ENCODE data around the gene CD300LB. TPM values are rescaled to one million over a fixed set of nuclear protein-coding genes. Genes with fewer than 3 reads are reported as not detected.
"Not testable (repeated sequence)": the region's sequence is repeated elsewhere in the genome, so short reads cannot be mapped to it uniquely, and the experiment has no call there.

The CD300LB gene
- total RNA-seq, 1 donor from 2014 or later = not detected

DNA sequence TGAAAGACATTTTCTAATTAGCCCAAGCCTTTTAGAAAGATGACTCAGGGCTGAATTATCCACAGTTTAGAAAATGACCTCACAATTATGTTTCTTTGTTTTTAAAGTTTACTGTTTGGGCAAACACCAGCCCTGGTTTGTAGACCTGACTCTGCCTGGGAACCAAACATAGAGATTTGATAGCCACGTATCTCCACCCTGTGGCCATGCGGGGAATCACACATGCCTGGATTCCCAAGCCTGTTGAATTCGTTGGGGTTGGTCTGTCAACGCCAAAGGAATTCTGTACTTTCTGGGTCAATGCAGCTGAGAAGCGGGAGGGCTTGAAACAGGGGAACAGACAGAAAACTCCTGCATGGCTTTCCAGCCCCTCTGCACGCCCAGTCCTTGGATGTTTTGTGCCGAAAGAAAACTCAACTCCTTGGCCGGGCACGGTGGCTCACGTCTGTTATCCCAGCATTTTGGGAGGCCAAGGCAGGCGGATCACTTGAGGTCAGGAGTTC lies 37.9 kb downstream of the CD300LB start:
- H3K9me3 Mint-ChIP-seq = peaks cover 4% of the 10 kb centered on the region
- TF ChIP-seq, protein P1, sequence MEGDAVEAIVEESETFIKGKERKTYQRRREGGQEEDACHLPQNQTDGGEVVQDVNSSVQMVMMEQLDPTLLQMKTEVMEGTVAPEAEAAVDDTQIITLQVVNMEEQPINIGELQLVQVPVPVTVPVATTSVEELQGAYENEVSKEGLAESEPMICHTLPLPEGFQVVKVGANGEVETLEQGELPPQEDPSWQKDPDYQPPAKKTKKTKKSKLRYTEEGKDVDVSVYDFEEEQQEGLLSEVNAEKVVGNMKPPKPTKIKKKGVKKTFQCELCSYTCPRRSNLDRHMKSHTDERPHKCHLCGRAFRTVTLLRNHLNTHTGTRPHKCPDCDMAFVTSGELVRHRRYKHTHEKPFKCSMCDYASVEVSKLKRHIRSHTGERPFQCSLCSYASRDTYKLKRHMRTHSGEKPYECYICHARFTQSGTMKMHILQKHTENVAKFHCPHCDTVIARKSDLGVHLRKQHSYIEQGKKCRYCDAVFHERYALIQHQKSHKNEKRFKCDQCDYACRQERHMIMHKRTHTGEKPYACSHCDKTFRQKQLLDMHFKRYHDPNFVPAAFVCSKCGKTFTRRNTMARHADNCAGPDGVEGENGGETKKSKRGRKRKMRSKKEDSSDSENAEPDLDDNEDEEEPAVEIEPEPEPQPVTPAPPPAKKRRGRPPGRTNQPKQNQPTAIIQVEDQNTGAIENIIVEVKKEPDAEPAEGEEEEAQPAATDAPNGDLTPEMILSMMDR (IDR thresholded peaks at IDR 0.05; ENCODE audit: unreplicated experiment) = peak; percentile 90
- H3K4me3 Mint-ChIP-seq = no peak overlapping the region
- peaks cover 32% of the 10 kb centered on the region for H3K27me3 Mint-ChIP-seq (ENCODE audit: low read depth)
- H3K4me1 Mint-ChIP-seq = no peaks in the 10 kb centered on the region
- no peak overlapping the region for H3K27ac Mint-ChIP-seq
- DNase-seq (ENCODE audit: low spot score in 2 of 2, unreplicated experiment in 2 of 2) = peak; percentile 48 to 75
- no peaks in the 10 kb centered on the region for H3K36me3 Mint-ChIP-seq

DNA sequence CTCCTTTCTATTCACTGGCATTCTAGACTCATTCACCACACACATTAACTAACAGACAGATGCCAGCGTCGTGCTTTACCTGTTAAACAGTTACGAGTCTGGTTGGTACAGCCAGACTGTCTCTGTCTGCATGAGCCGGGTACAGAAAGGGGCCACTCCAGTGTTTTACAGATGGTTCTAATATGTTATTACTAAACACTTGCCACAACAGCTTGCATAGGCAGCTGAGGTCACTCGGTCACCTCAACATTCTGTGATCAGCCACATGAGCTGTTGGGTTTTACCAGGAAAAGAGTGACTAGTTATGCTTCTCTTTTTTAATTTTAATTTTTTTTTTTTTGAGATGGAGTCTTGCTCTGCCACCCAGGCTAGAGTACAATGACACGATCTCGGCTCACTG lies 39.6 kb downstream of the CD300LB start:
- Mint-ChIP-seq H3K27me3 (ENCODE audit: low read depth) (peaks cover 40% of the 10 kb centered on the region), H3K4me3 (no peak overlapping the region), H3K36me3 (no peaks in the 10 kb centered on the region), H3K27ac (no peak overlapping the region), H3K9me3 (peaks cover 4% of the 10 kb centered on the region), H3K4me1 (no peaks in the 10 kb centered on the region)
- TF ChIP-seq, protein P1 (IDR thresholded peaks at IDR 0.05; ENCODE audit: unreplicated experiment) = no peak
- DNase-seq (ENCODE audit: low spot score in 2 of 2, unreplicated experiment in 2 of 2) = no peak

- Mint-ChIP-seq H3K27me3 (ENCODE audit: low read depth) (peaks cover 39% of the 10 kb centered on the region), H3K36me3 (no peaks in the 10 kb centered on the region), H3K4me1 (no peaks in the 10 kb centered on the region), H3K27ac (no peak overlapping the region), H3K9me3 (peaks cover 4% of the 10 kb centered on the region), H3K4me3 (no peak overlapping the region)
- TF ChIP-seq, protein P1 (IDR thresholded peaks at IDR 0.05; ENCODE audit: unreplicated experiment) = no peak
- no peak for DNase-seq (ENCODE audit: low spot score in 2 of 2, unreplicated experiment in 2 of 2)
Measured at GRCh38 chr17:74490716-74491115, 40.6 kb downstream of the CD300LB start.

GRCh38 chr17:74488276-74488675 lies 43.0 kb downstream of the CD300LB start:
- not testable (repeated sequence) for H3K27ac Mint-ChIP-seq; H3K9me3 Mint-ChIP-seq; H3K4me1 Mint-ChIP-seq; DNase-seq (ENCODE audit: low spot score in 2 of 2, unreplicated experiment in 2 of 2); H3K4me3 Mint-ChIP-seq; H3K36me3 Mint-ChIP-seq
- peaks cover 47% of the 10 kb centered on the region for H3K27me3 Mint-ChIP-seq (ENCODE audit: low read depth)

DNA sequence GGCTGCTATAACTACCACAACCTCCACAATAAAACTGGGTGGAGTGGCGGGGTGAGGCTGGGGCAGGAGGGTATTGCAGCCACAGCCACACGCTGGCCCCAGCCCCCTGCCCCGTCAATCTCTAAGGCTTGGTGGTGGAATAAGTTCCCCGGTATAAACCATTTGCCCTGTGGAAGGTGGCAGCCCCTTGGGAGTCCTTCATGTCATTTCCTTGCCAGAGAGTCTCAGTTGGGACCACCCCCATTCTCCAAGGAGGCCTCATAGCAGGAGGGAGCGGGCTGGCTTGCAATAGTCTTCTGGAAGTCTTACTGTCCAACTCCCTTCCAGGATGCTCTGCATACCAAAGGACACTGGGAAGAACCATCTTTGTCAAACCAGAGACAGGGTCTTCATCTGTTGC lies 45.4 kb downstream of the CD300LB start:
- no peaks in the 10 kb centered on the region for H3K36me3 Mint-ChIP-seq
- no peaks in the 10 kb centered on the region for H3K4me1 Mint-ChIP-seq
- H3K9me3 Mint-ChIP-seq = peaks cover 4% of the 10 kb centered on the region
- no peak overlapping the region for H3K4me3 Mint-ChIP-seq
- TF ChIP-seq, protein P1 (IDR thresholded peaks at IDR 0.05; ENCODE audit: unreplicated experiment) = no peak
- H3K27ac Mint-ChIP-seq = no peak overlapping the region
- DNase-seq (ENCODE audit: low spot score in 2 of 2, unreplicated experiment in 2 of 2) = no peak
- H3K27me3 Mint-ChIP-seq (ENCODE audit: low read depth) = peaks cover 61% of the 10 kb centered on the region

DNA sequence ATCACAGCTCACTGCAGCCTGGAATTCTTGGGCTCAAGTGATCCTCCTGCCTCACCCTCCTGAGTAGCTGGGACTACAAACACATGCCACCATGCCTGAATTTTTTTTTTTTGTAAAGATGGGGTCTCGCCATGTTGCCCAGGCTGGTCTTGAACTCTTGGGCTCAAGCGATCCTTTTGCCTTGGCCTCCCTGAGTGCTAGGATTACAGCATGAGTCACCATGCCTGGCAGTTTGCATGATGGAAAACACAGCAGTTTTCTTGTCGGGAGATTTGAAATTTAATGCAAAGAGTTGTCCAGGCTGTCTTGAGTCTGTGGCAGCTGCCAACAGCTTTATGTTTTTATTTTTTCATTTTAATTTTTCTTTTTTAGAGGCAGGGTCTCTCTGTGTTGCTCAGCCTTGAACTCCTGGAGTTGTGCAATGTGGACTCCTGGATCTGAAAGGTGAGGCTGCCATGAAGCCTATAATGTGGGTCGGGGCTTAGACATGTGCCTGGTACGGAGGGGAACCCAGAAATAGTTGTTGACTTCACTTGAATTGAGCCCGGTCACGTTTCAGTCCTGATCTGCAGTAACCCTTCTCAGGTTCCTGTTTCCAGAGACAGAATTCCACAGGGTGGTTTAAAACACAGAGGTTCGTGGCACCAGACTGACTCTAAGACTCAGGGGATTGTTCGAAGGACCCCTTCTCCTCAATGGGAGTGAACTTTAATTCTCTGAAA lies 46.1 kb downstream of the CD300LB start:
- Mint-ChIP-seq H3K27ac (no peak overlapping the region), H3K4me3 (no peak overlapping the region), H3K27me3 (ENCODE audit: low read depth) (peaks cover 63% of the 10 kb centered on the region), H3K4me1 (no peaks in the 10 kb centered on the region), H3K36me3 (no peaks in the 10 kb centered on the region), H3K9me3 (peaks cover 4% of the 10 kb centered on the region)
- no peak for DNase-seq (ENCODE audit: low spot score in 2 of 2, unreplicated experiment in 2 of 2)
- TF ChIP-seq, protein P1 (IDR thresholded peaks at IDR 0.05; ENCODE audit: unreplicated experiment) = no peak

All from mesothelial cell of epicardium (in vitro differentiated cells).